ENCODE data around the gene TLE2. TPM values are rescaled to one million over a fixed set of nuclear protein-coding genes. Genes with fewer than 3 reads are reported as not detected.

The TLE2 gene
- total and polyA plus RNA-seq, 2 donors (not counting 3 experiments of a cell fraction or from before 2014, with no cell fraction given), result 32.0 to 38.8 TPM

GRCh38 chr19:3071768-3072167, 42.7 kb upstream of the TLE2 start:
- no TSS peak for BruUV-seq (replicated peaks)
- FAIRE-seq, result no peak
- Histone ChIP-seq H3K4me1 (ENCODE audit: control insufficient read depth, extremely low read depth, insufficient read depth, low read length) (no peaks in the 10 kb centered on the region), H3K4me2 (ENCODE audit: insufficient read depth, low read length) (no peak overlapping the region), H3K79me2 (ENCODE audit: control insufficient read depth, insufficient read depth, low read length) (no peaks in the 10 kb centered on the region), H2AFZ (ENCODE audit: low read depth, low read length) (no peak overlapping the region), H3K27ac (ENCODE audit: insufficient read depth, low read depth, low read length) (no peak overlapping the region), H3K9ac (replicated peaks; ENCODE audit: extremely low read depth, insufficient read depth, low read length) (no peak overlapping the region), H3K27me3 (ENCODE audit: control insufficient read depth in 2 of 2, insufficient read depth in 2 of 2, low read length in 2 of 2) (no peaks in the 10 kb centered on the region), H3K36me3 (ENCODE audit: control insufficient read depth in 2 of 2, extremely low read depth in 1 of 2, insufficient read depth in 2 of 2, low read length in 2 of 2) (no peaks in the 10 kb centered on the region), H3K9me3 (replicated peaks; ENCODE audit: control insufficient read depth, insufficient read depth, low read length) (no peaks in the 10 kb centered on the region), H4K20me1 (replicated peaks; ENCODE audit: control insufficient read depth, extremely low read depth, insufficient read depth, low read length) (no peaks in the 10 kb centered on the region), H3K4me3 (replicated peaks in 1 of 3; ENCODE audit: insufficient read depth in 1 of 3, low read depth in 1 of 3, low read length in 3 of 3) (no peak overlapping the region), H3K9me1 (replicated peaks; ENCODE audit: control insufficient read depth, extremely low read depth, insufficient read depth, low read length) (no peaks in the 10 kb centered on the region)
- dilution Hi-C loops (cut with MboI; ENCODE audit: extremely low pct_ligation_motif_present, low sequenced_read_pairs), result no loop called here
- CTCF ChIA-PET, result interaction anchor here (0.6 kb wide), 1 partner anchor 109 kb away, joined by 3 read pairs; no protein-coding TSS in a partner anchor
- TF ChIP-seq CTCF (IDR thresholded peaks at IDR 0.05; ENCODE audit: extremely low read depth in 1 of 2, insufficient read depth in 1 of 2, low read depth in 1 of 2, low read length in 2 of 2), result no peak
- TF ChIP-seq POLR2AphosphoS5 (IDR thresholded peaks at IDR 0.05; ENCODE audit: insufficient read depth, low read depth, low read length), result no peak
- TF ChIP-seq FOS (IDR thresholded peaks at IDR 0.05; ENCODE audit: borderline replicate concordance, insufficient read depth, low read length), result no peak
- no peak for TF ChIP-seq JUN (IDR thresholded peaks at IDR 0.05; ENCODE audit: borderline replicate concordance, insufficient read depth, insufficient read length, low read depth)
- no peak for TF ChIP-seq MYC (IDR thresholded peaks at IDR 0.05; ENCODE audit: low read depth, low read length)
- TF ChIP-seq, protein P1, sequence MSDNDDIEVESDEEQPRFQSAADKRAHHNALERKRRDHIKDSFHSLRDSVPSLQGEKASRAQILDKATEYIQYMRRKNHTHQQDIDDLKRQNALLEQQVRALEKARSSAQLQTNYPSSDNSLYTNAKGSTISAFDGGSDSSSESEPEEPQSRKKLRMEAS (IDR thresholded peaks at IDR 0.05; ENCODE audit: insufficient read depth, insufficient read length), result no peak
- TF ChIP-seq EZH2 (IDR thresholded peaks at IDR 0.05; ENCODE audit: borderline replicate concordance, low read depth, low read length, severe bottlenecking), result no peak
- no peak for TF ChIP-seq POLR2A (IDR thresholded peaks at IDR 0.05; ENCODE audit: low read depth, low read length)
- no peak for TF ChIP-seq GATA2 (IDR thresholded peaks at IDR 0.05; ENCODE audit: insufficient read depth, insufficient read length, low read depth, low read length)
- POLR2A ChIA-PET, result no interaction called here
- DNase-seq (ENCODE audit: low read depth, low spot score), result no peak
- intact Hi-C loops (cut with micrococcal nuclease), result no loop called here

All from endothelial cell of umbilical vein (primary cell).